LNCAP (cell line): ENCODE data around the gene SUCLG2.

ENCODE experiments used
- CTCF ChIP-seq: fragments of 450-650 bp; IDR thresholded peaks from 2 replicates; pipeline ENCODE4 v1.5.1; 2017; ENCODE audit warnings: mild to moderate bottlenecking

Gene SUCLG2

DNA sequence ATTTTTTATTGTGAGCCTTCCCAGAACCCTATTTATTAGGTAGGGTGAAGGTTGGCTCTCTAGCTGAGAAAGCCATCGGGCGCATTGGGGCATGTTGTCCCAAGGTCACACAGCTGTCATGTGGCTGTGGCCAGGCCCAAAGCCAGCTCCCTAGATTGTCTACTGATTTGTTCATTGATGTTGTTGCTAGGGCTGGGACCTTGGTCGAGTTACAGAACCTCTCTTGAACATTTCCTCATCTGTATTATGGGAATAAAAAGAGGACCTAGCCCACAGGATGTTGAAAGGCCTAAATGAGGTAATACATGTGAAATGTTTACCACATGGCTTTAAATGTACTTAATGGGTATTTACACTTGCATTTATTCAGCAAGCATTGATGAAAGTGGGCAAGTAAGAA is 252.5 kb downstream of the SUCLG2 start:
- TF ChIP-seq CTCF, result no peak

DNA sequence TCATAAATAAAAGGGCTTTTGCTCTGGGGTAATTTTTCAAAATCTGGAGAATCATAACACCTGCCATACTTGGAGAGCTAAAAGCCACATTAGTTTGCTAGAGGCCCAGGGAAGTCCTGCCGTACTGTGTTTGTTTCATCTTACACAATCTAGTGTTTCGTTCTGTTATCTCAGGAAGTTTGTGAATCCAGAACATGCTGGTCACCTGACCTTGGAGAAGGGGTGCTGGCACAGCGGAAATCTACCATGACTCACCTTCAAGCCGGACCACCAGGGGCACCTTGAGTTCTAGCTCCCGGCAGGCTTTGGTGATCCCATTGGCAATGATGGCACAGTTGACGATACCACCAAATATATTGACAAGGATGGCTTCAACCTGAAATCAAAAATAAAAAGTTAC is 253.9 kb downstream of the SUCLG2 start:
- no peak for TF ChIP-seq CTCF

- TF ChIP-seq CTCF, result no peak
Observed at GRCh38 chr3:67389176-67389575, 265.2 kb downstream of the SUCLG2 start.

DNA sequence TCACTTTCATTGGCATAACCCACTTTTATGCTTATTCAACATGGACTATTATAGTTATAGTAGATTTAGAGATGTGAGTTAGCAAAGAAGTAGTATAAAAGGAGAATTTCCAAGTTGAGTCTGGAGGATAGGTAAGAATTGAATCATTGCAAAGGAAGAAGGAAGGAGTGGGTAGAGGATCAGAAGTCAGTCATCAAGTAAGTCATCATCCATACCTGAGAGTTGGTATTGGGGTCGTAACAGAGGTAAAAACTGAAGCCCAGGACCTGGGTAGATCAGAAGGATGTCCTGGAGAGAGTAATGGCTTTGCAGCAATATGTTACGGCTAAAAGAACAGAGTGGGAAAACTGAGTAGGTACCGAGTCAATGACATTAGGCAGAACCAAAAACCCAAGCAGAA is 265.7 kb downstream of the SUCLG2 start:
- TF ChIP-seq CTCF, result no peak

GRCh38 chr3:67386451-67386850 is 268.0 kb downstream of the SUCLG2 start:
- TF ChIP-seq CTCF, result no peak

- peak; percentile 86 for TF ChIP-seq CTCF
Observed at GRCh38 chr3:67384760-67385397, 269.5 kb downstream of the SUCLG2 start.

DNA sequence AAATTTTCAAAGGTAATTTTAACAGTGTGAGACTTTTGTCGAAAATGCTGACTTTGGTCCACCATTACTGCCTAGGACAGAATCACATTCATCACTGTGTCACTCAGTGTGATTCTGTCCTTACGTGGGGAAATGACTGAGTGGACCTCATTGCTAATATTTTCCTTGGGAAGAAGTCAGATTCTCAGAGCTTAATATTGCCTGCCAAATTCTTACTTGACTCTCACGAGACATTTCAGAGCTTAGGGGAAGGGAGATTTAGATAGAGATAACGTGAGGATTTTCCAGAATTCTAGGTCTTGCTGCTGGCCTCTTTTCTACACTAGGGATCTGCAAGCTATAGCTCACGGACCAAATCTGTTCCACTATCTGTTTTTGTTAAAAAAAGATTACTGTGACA is 270.4 kb downstream of the SUCLG2 start:
- no peak for TF ChIP-seq CTCF

- no peak for TF ChIP-seq CTCF
Observed at GRCh38 chr3:67383379-67383778, 271.0 kb downstream of the SUCLG2 start.
